ENCODE results near the gene IL19. TPM values are rescaled to one million over a fixed set of nuclear protein-coding genes. Genes with fewer than 3 reads are reported as not detected.

Gene IL19
- total RNA-seq, 1 experiment from 2014 or later = not detected

DNA sequence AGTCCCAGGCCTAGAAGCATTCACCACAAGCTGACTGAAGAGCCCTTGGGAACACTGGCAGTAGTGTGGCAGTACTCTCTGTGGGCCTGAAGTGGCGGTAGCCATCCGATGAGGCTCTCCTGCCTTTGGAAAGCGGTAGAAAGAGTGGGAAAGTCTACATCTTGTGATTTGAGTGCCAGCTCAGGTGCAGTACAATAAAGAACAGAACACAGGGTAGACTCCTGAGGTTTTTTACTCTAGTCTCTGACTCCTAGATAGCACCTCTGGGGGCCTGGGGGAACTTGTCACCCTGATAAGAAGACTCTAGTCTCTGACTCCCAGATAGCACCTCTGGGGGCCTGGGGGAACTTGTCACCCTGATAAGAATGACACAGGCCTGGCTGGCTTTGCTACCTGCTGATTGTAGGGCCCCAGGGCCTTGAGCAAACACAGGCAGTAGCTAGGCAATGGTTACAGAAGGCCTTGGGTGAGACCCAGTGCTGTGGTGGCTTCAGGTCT lies 76.8 kb downstream of the IL19 start:
- DNase-seq (ENCODE audit: low spot score) (no peak), ATAC-seq (no peak)
- Mint-ChIP-seq H3K36me3 (no peaks in the 10 kb centered on the region), H3K4me3 (no peak overlapping the region), H3K9me3 (peaks cover 19% of the 10 kb centered on the region), H3K27me3 (ENCODE audit: low read depth) (peaks cover 13% of the 10 kb centered on the region), H3K4me1 (no peaks in the 10 kb centered on the region), H3K27ac (no peak overlapping the region)
- CTCF ChIA-PET = no interaction called here
- POLR2A ChIA-PET = no interaction called here
- TF ChIP-seq RELA (CRISPR knock-in tag; IDR thresholded peaks at IDR 0.05; ENCODE audit: borderline replicate concordance) = no peak
- no peak for TF ChIP-seq ATF1 (CRISPR knock-in tag; IDR thresholded peaks at IDR 0.05)
- TF ChIP-seq ELF4 (CRISPR knock-in tag; IDR thresholded peaks at IDR 0.05; ENCODE audit: low read depth) = no peak
- no peak for TF ChIP-seq ZNF416 (CRISPR knock-in tag; IDR thresholded peaks at IDR 0.05)
- TF ChIP-seq, protein P1, sequence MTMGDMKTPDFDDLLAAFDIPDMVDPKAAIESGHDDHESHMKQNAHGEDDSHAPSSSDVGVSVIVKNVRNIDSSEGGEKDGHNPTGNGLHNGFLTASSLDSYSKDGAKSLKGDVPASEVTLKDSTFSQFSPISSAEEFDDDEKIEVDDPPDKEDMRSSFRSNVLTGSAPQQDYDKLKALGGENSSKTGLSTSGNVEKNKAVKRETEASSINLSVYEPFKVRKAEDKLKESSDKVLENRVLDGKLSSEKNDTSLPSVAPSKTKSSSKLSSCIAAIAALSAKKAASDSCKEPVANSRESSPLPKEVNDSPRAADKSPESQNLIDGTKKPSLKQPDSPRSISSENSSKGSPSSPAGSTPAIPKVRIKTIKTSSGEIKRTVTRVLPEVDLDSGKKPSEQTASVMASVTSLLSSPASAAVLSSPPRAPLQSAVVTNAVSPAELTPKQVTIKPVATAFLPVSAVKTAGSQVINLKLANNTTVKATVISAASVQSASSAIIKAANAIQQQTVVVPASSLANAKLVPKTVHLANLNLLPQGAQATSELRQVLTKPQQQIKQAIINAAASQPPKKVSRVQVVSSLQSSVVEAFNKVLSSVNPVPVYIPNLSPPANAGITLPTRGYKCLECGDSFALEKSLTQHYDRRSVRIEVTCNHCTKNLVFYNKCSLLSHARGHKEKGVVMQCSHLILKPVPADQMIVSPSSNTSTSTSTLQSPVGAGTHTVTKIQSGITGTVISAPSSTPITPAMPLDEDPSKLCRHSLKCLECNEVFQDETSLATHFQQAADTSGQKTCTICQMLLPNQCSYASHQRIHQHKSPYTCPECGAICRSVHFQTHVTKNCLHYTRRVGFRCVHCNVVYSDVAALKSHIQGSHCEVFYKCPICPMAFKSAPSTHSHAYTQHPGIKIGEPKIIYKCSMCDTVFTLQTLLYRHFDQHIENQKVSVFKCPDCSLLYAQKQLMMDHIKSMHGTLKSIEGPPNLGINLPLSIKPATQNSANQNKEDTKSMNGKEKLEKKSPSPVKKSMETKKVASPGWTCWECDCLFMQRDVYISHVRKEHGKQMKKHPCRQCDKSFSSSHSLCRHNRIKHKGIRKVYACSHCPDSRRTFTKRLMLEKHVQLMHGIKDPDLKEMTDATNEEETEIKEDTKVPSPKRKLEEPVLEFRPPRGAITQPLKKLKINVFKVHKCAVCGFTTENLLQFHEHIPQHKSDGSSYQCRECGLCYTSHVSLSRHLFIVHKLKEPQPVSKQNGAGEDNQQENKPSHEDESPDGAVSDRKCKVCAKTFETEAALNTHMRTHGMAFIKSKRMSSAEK (CRISPR knock-in tag; IDR thresholded peaks at IDR 0.05; ENCODE audit: borderline replicate concordance) = no peak
- TF ChIP-seq NR1H2 (CRISPR knock-in tag; IDR thresholded peaks at IDR 0.05) = no peak
- no peak for TF ChIP-seq GRHL2 (CRISPR knock-in tag; IDR thresholded peaks at IDR 0.05; ENCODE audit: insufficient replicate concordance, severe bottlenecking)
- TF ChIP-seq, protein P2, sequence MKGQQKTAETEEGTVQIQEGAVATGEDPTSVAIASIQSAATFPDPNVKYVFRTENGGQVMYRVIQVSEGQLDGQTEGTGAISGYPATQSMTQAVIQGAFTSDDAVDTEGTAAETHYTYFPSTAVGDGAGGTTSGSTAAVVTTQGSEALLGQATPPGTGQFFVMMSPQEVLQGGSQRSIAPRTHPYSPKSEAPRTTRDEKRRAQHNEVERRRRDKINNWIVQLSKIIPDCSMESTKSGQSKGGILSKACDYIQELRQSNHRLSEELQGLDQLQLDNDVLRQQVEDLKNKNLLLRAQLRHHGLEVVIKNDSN (CRISPR knock-in tag; IDR thresholded peaks at IDR 0.05) = no peak
- TF ChIP-seq, protein P3, sequence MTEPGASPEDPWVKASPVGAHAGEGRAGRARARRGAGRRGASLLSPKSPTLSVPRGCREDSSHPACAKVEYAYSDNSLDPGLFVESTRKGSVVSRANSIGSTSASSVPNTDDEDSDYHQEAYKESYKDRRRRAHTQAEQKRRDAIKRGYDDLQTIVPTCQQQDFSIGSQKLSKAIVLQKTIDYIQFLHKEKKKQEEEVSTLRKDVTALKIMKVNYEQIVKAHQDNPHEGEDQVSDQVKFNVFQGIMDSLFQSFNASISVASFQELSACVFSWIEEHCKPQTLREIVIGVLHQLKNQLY (CRISPR knock-in tag; IDR thresholded peaks at IDR 0.05) = no peak
- no peak for TF ChIP-seq ZNF138 (CRISPR knock-in tag; conservative IDR thresholded peaks at IDR 0.05)
- no peak for TF ChIP-seq JAZF1 (CRISPR knock-in tag; IDR thresholded peaks at IDR 0.05)
- TF ChIP-seq, protein P4, sequence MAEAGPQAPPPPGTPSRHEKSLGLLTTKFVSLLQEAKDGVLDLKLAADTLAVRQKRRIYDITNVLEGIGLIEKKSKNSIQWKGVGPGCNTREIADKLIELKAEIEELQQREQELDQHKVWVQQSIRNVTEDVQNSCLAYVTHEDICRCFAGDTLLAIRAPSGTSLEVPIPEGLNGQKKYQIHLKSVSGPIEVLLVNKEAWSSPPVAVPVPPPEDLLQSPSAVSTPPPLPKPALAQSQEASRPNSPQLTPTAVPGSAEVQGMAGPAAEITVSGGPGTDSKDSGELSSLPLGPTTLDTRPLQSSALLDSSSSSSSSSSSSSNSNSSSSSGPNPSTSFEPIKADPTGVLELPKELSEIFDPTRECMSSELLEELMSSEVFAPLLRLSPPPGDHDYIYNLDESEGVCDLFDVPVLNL (CRISPR knock-in tag; IDR thresholded peaks at IDR 0.05; ENCODE audit: borderline replicate concordance, low read depth) = no peak
- TF ChIP-seq SMAD3 (CRISPR knock-in tag; IDR thresholded peaks at IDR 0.05; ENCODE audit: borderline replicate concordance) = no peak
- no peak for TF ChIP-seq TEAD4 (CRISPR knock-in tag; IDR thresholded peaks at IDR 0.05)
- no peak for TF ChIP-seq CBFB (CRISPR knock-in tag; IDR thresholded peaks at IDR 0.05; ENCODE audit: low read depth)
- TF ChIP-seq, protein P5, sequence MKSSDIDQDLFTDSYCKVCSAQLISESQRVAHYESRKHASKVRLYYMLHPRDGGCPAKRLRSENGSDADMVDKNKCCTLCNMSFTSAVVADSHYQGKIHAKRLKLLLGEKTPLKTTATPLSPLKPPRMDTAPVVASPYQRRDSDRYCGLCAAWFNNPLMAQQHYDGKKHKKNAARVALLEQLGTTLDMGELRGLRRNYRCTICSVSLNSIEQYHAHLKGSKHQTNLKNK (CRISPR knock-in tag; IDR thresholded peaks at IDR 0.05) = no peak
- TF ChIP-seq NR3C1 (CRISPR knock-in tag; conservative IDR thresholded peaks at IDR 0.05; ENCODE audit: low read depth) = no peak
- TF ChIP-seq ZNF671 (CRISPR knock-in tag; IDR thresholded peaks at IDR 0.05) = no peak
- TF ChIP-seq, protein P6, sequence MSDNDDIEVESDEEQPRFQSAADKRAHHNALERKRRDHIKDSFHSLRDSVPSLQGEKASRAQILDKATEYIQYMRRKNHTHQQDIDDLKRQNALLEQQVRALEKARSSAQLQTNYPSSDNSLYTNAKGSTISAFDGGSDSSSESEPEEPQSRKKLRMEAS (CRISPR knock-in tag; IDR thresholded peaks at IDR 0.05) = no peak

All from WTC11 (cell line).